ENCODE measurements around the gene LAMB4.

LAMB4 gene

DNA sequence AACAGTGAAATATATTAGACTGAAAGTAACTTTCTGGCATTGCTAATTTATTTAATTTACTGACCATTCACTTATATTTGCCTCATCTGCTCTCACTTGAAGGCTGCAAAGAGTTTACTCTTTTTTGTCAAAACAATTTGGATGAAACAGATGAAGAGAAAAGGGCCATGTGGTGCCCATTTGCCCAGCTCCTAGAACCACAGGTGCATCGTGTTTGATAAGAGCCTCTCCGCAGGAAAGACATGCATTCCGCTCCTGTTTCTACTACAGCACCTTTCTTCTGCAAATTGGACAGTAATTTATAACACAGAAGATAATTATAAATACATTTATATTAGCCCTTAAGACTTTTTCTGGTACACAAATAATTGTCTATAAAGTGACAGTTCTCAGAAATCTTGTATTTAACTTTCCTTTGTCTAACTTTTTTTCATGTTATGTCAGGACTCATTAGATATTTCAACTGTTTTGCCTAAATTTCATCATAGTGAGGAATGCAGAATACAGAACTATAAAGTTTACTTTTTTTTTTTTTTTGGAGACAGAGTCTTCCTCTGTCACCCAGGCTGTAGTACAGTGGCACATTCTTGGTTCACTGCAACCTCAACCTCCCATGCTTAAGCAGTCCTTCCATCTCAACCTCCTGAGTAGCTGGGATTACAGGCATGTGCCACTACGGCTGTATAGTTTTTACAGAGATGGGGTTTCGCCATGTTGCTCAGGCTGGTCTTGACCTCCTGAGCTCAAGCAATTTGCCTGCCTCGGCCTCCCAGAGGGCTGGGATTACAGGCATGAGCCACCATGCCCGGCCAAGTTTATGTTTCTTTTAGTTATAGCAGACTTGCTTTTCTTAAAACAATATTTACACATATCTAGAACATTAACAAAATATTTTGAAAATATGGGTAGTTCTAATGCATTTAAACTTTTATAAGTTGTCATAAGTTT lies 869 bp downstream of the LAMB4 start:
- Histone ChIP-seq H3K4me1 (ENCODE audit: control insufficient read depth, insufficient read depth, low read length) (no peaks in the 10 kb centered on the region), H3K9me3 (ENCODE audit: control insufficient read depth, insufficient read depth, low read length) (no peaks in the 10 kb centered on the region), H3K27me3 (ENCODE audit: control insufficient read depth, insufficient read depth, low read length) (no peaks in the 10 kb centered on the region), H3K36me3 (ENCODE audit: control insufficient read depth, insufficient read depth, low read length) (no peaks in the 10 kb centered on the region), H3K9ac (ENCODE audit: low read depth, low read length) (no peak overlapping the region), H3K4me3 (ENCODE audit: low read depth, low read length) (no peak overlapping the region), H3K27ac (ENCODE audit: low read depth, low read length) (no peak overlapping the region)

DNA sequence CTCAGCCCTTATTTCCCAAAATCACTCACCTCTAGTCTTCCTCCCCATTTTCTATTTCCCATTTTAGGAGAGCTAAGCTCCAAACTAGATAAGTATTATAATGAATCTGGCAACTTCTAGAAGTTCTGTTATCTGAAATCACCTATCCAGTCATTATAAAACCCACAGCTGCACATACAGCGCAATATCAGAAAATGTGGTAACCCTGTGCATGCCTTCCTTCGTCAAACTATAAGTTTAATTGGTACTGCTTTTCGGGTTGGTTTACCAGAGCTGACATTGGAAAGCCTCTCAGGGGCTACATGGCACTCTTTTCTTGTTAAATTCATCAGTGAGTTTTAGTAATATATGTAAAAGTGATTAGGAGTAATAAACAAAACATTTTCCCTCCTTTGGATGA lies 1.6 kb downstream of the LAMB4 start:
- no peak overlapping the region for H3K27ac ChIP-seq (ENCODE audit: low read depth, low read length)
- no peaks in the 10 kb centered on the region for H3K9me3 ChIP-seq (ENCODE audit: control insufficient read depth, insufficient read depth, low read length)
- H3K9ac ChIP-seq (ENCODE audit: low read depth, low read length): no peak overlapping the region
- no peaks in the 10 kb centered on the region for H3K4me1 ChIP-seq (ENCODE audit: control insufficient read depth, insufficient read depth, low read length)
- no peaks in the 10 kb centered on the region for H3K36me3 ChIP-seq (ENCODE audit: control insufficient read depth, insufficient read depth, low read length)
- H3K4me3 ChIP-seq (ENCODE audit: low read depth, low read length): no peak overlapping the region
- H3K27me3 ChIP-seq (ENCODE audit: control insufficient read depth, insufficient read depth, low read length): no peaks in the 10 kb centered on the region

DNA sequence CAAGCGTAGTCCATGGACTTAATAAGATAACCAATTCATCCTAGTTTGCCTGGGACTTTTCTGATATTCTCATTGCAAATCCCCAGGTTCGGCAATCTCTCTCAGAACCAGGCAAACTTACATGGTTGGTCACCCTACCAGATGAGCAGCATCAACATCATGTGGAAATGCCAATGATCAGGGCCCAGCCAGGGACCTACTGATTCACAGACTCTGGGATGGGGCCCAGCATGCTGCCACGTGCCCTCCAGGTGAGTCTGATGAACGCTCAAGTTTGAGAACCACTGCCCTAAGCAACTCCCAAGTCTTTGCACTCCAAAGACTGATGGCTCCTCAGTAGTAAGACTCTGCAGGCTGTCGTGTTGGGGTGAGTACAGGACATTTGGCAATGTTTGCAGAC lies 2.7 kb downstream of the LAMB4 start:
- Histone ChIP-seq H3K9ac (ENCODE audit: low read depth, low read length) (no peak overlapping the region), H3K9me3 (ENCODE audit: control insufficient read depth, insufficient read depth, low read length) (no peaks in the 10 kb centered on the region), H3K27ac (ENCODE audit: low read depth, low read length) (no peak overlapping the region), H3K27me3 (ENCODE audit: control insufficient read depth, insufficient read depth, low read length) (no peaks in the 10 kb centered on the region), H3K4me3 (ENCODE audit: low read depth, low read length) (no peak overlapping the region), H3K4me1 (ENCODE audit: control insufficient read depth, insufficient read depth, low read length) (no peaks in the 10 kb centered on the region), H3K36me3 (ENCODE audit: control insufficient read depth, insufficient read depth, low read length) (no peaks in the 10 kb centered on the region)

DNA sequence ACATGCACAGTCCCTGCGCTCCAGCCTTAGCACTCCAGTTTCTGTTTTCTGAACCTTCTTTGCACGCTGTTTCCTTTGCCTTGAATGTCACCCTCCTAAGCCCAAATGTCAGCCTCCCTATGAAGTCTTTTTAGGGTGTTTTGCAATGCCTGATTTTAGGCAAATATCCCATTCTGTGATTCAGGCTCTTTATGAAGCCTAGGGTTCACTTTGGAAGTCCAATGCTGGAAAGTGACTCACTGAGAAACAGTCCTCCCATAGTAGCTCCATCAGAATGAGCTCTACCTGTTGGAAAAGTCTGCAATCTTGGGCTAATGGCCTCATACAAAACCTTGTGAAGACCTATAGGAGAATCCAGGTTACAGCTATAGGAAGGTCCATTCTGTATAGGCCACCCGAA lies 5.3 kb downstream of the LAMB4 start:
- no peaks in the 10 kb centered on the region for H3K4me1 ChIP-seq (ENCODE audit: control insufficient read depth, insufficient read depth, low read length)
- no peak overlapping the region for H3K27ac ChIP-seq (ENCODE audit: low read depth, low read length)
- no peaks in the 10 kb centered on the region for H3K27me3 ChIP-seq (ENCODE audit: control insufficient read depth, insufficient read depth, low read length)
- no peaks in the 10 kb centered on the region for H3K9me3 ChIP-seq (ENCODE audit: control insufficient read depth, insufficient read depth, low read length)
- H3K4me3 ChIP-seq (ENCODE audit: low read depth, low read length): no peak overlapping the region
- H3K9ac ChIP-seq (ENCODE audit: low read depth, low read length): no peak overlapping the region
- H3K36me3 ChIP-seq (ENCODE audit: control insufficient read depth, insufficient read depth, low read length): no peaks in the 10 kb centered on the region

DNA sequence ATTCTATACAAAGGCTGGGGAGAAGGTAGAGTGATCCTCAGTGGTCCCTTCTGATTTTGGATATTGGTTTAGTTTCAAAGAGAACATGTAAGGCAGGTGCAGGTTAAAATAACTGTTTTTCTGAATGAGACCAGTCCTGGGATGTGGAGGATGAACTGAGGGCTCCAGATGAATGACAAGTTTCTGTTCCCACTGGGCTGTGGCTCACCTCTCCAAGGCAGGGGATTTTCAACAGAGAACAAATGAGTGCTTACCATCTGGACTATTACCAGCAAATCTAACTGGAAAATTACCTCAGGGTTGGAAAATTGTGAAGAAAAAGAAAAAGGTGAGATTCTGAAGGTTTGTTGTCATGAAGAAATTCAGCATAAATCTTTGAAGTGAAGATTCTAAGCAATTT lies 8.0 kb downstream of the LAMB4 start:
- no peaks in the 10 kb centered on the region for H3K36me3 ChIP-seq (ENCODE audit: control insufficient read depth, insufficient read depth, low read length)
- no peaks in the 10 kb centered on the region for H3K27me3 ChIP-seq (ENCODE audit: control insufficient read depth, insufficient read depth, low read length)
- H3K9me3 ChIP-seq (ENCODE audit: control insufficient read depth, insufficient read depth, low read length): no peaks in the 10 kb centered on the region
- no peak overlapping the region for H3K9ac ChIP-seq (ENCODE audit: low read depth, low read length)
- no peak overlapping the region for H3K27ac ChIP-seq (ENCODE audit: low read depth, low read length)
- no peak overlapping the region for H3K4me3 ChIP-seq (ENCODE audit: low read depth, low read length)
- no peaks in the 10 kb centered on the region for H3K4me1 ChIP-seq (ENCODE audit: control insufficient read depth, insufficient read depth, low read length)

DNA sequence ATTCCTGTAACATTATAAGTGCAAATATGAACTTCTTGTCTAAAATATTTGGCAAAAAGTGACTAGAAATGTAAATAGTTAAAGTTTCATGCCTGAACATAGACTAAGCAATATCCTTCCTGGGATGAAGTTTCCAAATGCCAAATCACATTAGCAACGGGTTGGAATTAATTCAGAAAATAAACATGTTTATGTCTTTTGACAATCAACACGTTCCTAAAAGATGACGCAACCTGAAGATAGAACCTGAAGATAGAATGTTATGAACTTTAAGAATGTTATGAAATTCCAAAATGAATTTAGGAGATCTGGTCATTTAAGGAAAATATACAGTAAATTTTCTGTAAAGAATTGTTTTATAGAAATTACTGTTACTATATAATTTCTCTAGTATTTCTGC lies 9.2 kb downstream of the LAMB4 start:
- no peak overlapping the region for H3K27ac ChIP-seq (ENCODE audit: low read depth, low read length)
- no peaks in the 10 kb centered on the region for H3K4me1 ChIP-seq (ENCODE audit: control insufficient read depth, insufficient read depth, low read length)
- no peaks in the 10 kb centered on the region for H3K27me3 ChIP-seq (ENCODE audit: control insufficient read depth, insufficient read depth, low read length)
- no peak overlapping the region for H3K9ac ChIP-seq (ENCODE audit: low read depth, low read length)
- H3K36me3 ChIP-seq (ENCODE audit: control insufficient read depth, insufficient read depth, low read length): no peaks in the 10 kb centered on the region
- H3K9me3 ChIP-seq (ENCODE audit: control insufficient read depth, insufficient read depth, low read length): no peaks in the 10 kb centered on the region
- no peak overlapping the region for H3K4me3 ChIP-seq (ENCODE audit: low read depth, low read length)

DNA sequence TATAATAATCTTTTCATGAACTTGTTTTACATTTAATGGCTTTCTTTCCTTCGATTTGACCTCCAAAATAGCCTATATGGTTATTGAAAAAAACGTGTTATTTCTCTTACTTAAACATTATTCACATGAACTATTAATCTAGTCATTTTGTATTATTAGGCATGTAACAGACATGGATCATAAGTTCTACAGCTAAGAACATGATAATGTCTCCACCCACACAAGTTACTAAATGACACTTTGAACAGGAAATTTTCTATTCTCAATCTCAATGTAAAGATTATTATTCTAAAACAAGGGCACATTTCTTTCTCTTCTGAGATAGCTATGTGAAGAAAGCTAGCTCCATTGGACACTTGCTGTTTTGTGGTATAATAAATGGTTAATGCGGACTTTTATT lies 10.0 kb downstream of the LAMB4 start:
- Histone ChIP-seq H3K9ac (ENCODE audit: low read depth, low read length) (no peak overlapping the region), H3K4me3 (ENCODE audit: low read depth, low read length) (no peak overlapping the region), H3K27me3 (ENCODE audit: control insufficient read depth, insufficient read depth, low read length) (no peaks in the 10 kb centered on the region), H3K4me1 (ENCODE audit: control insufficient read depth, insufficient read depth, low read length) (no peaks in the 10 kb centered on the region), H3K27ac (ENCODE audit: low read depth, low read length) (no peak overlapping the region), H3K9me3 (ENCODE audit: control insufficient read depth, insufficient read depth, low read length) (no peaks in the 10 kb centered on the region), H3K36me3 (ENCODE audit: control insufficient read depth, insufficient read depth, low read length) (no peaks in the 10 kb centered on the region)

DNA sequence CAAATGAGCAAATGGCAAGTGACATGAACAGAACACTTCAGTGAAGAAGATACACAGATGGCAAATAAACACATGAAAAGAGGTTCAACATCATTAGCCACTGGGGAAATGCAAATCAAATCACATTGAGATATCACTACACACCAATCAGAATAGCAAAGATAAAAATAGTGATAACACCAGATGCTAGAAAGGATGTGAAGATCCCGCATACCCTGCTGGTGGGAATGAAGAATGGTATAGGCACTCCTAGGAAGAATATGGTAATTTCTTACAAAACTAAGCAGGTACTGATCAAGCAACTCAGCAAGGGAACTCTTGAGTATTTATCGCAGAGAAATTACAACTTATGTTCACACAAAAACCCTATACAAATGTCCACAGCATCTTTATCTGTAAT lies 11.2 kb downstream of the LAMB4 start:
- Histone ChIP-seq H3K9ac (ENCODE audit: low read depth, low read length) (no peak overlapping the region), H3K27me3 (ENCODE audit: control insufficient read depth, insufficient read depth, low read length) (no peaks in the 10 kb centered on the region), H3K27ac (ENCODE audit: low read depth, low read length) (no peak overlapping the region), H3K4me3 (ENCODE audit: low read depth, low read length) (no peak overlapping the region), H3K36me3 (ENCODE audit: control insufficient read depth, insufficient read depth, low read length) (no peaks in the 10 kb centered on the region), H3K4me1 (ENCODE audit: control insufficient read depth, insufficient read depth, low read length) (no peaks in the 10 kb centered on the region), H3K9me3 (ENCODE audit: control insufficient read depth, insufficient read depth, low read length) (no peaks in the 10 kb centered on the region)

DNA sequence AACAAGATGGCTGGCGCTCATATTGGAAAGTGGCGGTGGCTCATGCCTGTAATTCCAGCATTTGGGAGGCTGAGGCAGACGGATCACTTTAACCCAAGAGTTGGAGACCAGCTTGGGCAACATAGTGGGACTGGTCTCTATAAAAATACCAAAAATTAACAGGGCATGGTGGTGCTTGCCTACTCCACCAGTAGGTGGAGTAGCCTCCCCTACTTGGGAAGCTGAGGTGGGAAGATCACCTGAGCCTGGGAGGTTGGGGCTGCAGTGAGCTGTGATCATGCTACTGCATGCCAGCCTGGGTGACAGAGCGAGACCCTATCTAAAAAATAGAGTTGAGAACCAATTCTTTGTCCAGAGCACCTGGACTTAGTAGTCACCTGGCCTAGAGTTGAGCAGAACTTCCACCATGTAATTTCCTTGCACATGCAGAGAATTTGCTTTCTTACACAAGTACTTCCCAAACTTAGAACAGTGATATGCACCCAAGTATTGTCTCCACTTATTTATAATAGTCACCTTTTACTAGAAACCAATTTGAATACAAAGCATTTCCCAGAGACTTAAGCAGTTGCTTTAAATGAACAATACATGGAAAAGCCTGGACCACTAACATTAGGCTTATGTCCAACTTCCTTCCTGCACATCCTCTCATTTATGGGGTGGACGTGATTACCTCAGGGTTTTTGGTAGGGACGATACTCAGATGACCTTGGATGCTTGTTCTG lies 15.9 kb downstream of the LAMB4 start:
- Histone ChIP-seq H3K36me3 (ENCODE audit: control insufficient read depth, insufficient read depth, low read length) (no peaks in the 10 kb centered on the region), H3K27ac (ENCODE audit: low read depth, low read length) (no peak overlapping the region), H3K9ac (ENCODE audit: low read depth, low read length) (no peak overlapping the region), H3K9me3 (ENCODE audit: control insufficient read depth, insufficient read depth, low read length) (no peaks in the 10 kb centered on the region), H3K27me3 (ENCODE audit: control insufficient read depth, insufficient read depth, low read length) (no peaks in the 10 kb centered on the region), H3K4me1 (ENCODE audit: control insufficient read depth, insufficient read depth, low read length) (no peaks in the 10 kb centered on the region), H3K4me3 (ENCODE audit: low read depth, low read length) (no peak overlapping the region)

DNA sequence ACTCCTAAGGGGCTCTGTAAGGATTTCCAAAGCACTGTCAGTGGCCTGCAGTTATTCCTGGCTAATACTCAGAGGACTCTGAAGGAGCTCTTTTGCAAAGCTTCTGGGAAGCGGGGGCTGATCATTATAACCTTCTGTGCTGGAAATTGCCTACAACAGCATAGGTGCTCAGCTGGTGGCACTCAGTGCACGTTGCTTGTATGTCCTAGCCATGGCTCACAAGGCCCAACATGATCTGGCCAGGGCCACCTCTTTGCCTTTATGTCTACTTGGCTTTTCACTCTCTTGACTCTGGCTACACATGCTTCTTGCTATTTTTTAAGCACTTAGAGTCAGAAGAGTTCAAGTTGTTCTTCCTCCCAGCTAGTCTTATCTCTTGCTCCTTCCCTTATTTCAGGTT lies 17.5 kb downstream of the LAMB4 start:
- H3K27me3 ChIP-seq (ENCODE audit: control insufficient read depth, insufficient read depth, low read length): no peaks in the 10 kb centered on the region
- no peak overlapping the region for H3K4me3 ChIP-seq (ENCODE audit: low read depth, low read length)
- H3K9me3 ChIP-seq (ENCODE audit: control insufficient read depth, insufficient read depth, low read length): no peaks in the 10 kb centered on the region
- H3K27ac ChIP-seq (ENCODE audit: low read depth, low read length): no peak overlapping the region
- no peak overlapping the region for H3K9ac ChIP-seq (ENCODE audit: low read depth, low read length)
- no peaks in the 10 kb centered on the region for H3K36me3 ChIP-seq (ENCODE audit: control insufficient read depth, insufficient read depth, low read length)
- no peaks in the 10 kb centered on the region for H3K4me1 ChIP-seq (ENCODE audit: control insufficient read depth, insufficient read depth, low read length)

DNA sequence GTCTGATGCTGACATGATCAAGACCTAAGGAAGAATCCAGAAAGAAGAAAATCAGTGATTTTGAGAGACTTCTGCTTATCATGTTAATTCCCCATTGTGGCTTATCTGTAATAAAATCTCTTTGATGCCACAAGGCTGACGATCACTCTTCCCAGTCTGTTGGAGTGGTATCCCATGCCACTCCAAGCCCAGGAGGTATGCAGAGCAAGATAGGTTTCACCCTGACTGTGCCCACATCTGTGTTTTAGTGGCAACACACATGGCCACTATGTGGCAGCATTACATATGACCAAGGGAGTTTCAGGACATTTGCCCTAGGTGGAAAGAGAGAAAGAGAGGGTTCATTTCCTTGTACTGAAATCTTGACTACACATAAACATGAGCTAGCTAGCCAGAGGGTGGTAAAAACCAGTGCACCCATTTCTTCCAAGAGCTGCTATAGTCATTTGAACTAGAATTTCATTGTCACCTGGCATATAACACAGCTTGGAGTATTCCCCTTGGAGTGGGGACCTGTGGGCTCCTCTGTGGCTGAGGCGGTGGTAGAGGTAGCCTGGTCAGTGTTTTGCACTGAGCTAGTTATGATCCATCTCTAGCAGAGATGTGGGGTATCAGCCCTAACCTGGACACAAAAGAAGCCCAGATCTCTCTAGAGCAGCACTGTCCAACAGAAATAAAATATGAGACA lies 20.8 kb downstream of the LAMB4 start:
- Histone ChIP-seq H3K9ac (ENCODE audit: low read depth, low read length) (no peak overlapping the region), H3K27ac (ENCODE audit: low read depth, low read length) (no peak overlapping the region), H3K4me1 (ENCODE audit: control insufficient read depth, insufficient read depth, low read length) (no peaks in the 10 kb centered on the region), H3K4me3 (ENCODE audit: low read depth, low read length) (no peak overlapping the region), H3K36me3 (ENCODE audit: control insufficient read depth, insufficient read depth, low read length) (no peaks in the 10 kb centered on the region), H3K27me3 (ENCODE audit: control insufficient read depth, insufficient read depth, low read length) (no peaks in the 10 kb centered on the region), H3K9me3 (ENCODE audit: control insufficient read depth, insufficient read depth, low read length) (no peaks in the 10 kb centered on the region)

All from HUES48 (cell line).